ENCODE results near the gene ARMC5.

DNA sequence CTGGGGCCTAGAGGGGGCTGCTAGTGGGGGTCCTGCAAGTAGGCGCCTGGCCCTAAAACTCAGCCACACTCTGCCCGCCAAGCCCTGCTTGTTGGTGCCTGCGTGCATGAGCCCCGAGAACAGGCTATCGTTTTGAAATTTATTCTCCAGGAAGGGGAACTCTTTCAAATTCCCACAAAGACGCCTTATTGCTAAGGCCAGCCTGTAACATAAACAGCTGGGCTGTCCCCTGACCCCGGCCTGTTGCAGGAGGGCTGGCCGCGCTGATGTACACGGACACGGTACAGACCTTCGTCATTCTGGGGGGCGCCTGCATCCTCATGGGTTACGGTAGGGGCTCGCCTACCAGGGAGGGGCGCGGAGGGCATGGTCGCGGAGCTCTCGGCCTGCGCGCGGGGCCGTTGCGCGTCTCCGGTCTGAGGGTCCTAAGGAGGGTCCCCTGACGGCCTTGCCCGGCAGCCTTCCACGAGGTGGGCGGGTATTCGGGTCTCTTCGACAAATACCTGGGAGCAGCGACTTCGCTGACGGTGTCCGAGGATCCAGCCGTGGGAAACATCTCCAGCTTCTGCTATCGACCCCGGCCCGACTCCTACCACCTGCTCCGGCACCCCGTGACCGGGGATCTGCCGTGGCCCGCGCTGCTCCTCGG, 27.9 kb downstream of the ARMC5 start:
- TF ChIP-seq, protein P1, sequence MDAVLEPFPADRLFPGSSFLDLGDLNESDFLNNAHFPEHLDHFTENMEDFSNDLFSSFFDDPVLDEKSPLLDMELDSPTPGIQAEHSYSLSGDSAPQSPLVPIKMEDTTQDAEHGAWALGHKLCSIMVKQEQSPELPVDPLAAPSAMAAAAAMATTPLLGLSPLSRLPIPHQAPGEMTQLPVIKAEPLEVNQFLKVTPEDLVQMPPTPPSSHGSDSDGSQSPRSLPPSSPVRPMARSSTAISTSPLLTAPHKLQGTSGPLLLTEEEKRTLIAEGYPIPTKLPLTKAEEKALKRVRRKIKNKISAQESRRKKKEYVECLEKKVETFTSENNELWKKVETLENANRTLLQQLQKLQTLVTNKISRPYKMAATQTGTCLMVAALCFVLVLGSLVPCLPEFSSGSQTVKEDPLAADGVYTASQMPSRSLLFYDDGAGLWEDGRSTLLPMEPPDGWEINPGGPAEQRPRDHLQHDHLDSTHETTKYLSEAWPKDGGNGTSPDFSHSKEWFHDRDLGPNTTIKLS (IDR thresholded peaks at IDR 0.05; ENCODE audit: borderline replicate concordance, low read depth), result no peak
- no peak for TF ChIP-seq ZNF143 (CRISPR knock-in tag; IDR thresholded peaks at IDR 0.05)
